Stimulated activated CD4-positive, alpha-beta T cell treated with anti-CD3 and anti-CD28 coated beads, TNF-alpha, amount 100 ng/mL, for 24 hours (primary cell): Measurements from ENCODE around the gene SLC22A23.
A peak's percentile ranks its signal among the peaks of the same experiment; 100 is the strongest.

Experiments used
- DNase-seq, 3 experiments: peaks; one replicate each; pipeline ENCODE4 v3.0.0-alpha.2; 2020; ENCODE audit warnings: low read depth in 3 of 3

Gene SLC22A23

DNA sequence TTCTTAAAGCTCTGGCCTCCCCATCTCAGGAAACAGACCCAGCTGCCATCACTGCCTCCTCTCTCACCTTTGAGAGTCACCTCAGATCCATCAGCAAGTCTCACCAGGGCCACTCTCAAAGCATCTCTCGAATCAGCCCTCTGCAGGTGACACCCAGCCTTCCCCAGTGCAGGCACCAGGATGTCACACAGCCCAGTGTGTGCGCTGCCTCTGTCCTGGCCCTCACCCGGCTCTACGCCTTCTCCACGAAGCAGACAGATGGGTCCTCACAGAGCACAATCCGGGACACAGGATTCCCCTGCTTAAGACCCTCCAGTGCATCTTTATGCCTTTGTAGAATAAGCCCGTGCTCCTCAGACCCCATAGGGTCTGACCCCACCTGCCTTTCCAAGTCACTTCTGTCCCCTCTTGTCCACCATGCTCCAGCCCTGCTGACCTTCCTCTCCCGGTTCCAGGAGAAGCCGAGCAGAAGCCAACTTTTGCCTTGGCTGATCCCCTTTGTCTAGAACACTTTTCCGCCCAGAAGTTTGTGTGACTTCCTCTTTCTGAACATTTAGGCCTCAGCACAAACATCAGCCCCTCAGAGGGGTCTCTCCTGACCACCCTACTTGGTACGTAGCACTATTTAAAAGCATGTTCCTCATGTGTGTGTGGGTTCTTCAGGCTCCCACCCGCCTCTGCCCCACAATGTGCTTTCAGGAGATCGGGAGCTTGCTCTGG, 137.9 kb downstream of the SLC22A23 start:
- no peak for DNase-seq

DNA sequence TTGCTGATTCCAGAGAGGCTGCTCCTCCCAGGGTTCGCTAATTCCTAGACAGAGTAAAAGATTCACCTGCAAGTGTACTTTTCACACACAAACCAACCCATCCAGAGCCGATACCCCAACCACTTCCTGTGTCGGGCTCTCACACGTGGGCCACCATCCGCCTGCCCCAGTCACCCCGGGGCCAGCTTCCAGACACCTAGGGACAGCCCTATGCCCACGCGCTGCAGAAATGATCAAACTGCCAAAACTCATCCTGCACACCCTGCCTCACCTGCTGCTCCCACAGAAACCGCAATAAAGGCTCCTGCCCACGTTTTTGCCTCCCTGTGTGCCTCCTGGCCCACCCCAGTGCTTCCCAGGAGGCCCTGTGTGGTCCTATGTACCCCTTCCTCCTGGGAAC, 138.6 kb downstream of the SLC22A23 start:
- peak in 2 of 3 experiments; percentile 20 to 64 for DNase-seq

DNA sequence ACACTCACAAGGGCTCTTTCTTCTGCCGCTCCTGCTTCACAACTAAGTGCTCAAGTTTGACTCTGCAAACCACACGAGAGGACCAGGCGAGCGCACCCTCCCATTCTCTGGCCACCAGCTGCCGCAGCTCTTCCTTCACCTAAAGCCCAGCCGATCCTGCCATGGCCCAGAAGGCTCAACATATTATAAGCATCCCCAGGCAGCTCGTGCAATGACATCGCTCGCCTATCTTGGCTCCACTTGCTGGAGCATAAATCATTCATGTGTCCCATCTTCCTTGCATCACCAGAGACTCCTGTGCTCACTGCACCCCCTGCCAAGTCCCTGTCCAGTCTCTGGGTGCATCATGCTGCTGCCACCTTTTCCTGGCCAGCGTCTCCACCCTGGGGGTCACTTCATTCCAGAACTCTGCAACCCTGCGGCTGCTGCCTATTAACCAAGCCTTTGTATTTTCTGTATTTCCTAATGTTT, 139.1 kb downstream of the SLC22A23 start:
- no peak for DNase-seq

DNA sequence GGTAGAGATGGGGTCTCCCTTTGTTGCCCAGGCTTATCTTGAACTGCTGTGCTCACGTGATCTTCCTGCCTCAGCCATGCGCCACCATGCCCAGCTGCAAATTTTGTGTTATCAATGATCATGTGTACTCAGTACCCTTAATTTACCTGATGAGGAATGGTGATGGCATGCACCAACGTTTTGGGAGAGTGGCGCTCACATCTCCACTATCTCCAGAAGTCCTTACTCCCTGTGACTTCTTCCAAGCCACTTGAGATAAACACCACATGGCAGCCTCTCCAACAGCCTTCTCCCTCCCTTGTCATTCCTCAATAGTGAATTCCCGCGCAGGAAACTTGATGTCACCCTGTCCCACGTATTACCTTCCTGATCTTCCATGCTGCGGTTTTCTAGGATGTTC, 140.0 kb downstream of the SLC22A23 start:
- DNase-seq = no peak

DNA sequence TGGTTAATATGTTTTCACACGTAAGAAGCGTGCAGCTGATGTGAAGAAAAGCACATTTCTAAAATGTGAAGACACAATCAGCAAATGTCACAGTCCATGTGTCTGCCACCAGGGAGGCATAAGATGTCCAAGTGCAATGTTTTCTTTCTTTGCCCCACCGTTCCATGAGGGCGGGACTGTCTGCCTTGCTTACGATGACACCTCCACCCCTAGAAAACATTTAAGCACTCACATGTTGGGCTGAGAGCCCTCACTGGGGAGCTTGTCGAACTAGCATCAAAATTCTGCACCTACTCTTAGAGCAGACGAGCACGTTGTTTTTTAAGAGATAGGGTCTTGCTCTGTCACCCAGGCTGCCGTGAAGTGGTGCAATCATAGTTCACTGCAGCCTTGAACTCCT, 140.5 kb downstream of the SLC22A23 start:
- DNase-seq = no peak

DNA sequence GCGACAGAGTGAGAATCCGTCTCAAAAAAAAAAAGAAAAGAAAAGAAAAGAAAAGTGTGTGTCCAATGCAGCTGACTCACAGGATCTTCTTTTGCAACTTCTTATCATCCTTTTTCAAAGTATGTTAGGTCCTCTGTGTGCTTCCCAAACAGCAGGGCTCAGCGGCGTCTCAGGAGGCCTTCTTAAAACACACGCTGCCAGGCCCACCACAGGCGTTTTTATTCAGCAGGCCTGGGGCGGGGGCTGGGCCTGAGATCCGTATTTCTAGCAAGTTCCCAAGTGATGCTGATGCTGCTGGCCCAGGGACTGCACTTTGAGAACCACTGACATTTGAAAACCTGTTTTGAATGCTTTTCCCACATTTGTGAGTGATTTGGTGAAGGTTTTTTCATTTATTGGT, 141.0 kb downstream of the SLC22A23 start:
- no peak for DNase-seq

DNA sequence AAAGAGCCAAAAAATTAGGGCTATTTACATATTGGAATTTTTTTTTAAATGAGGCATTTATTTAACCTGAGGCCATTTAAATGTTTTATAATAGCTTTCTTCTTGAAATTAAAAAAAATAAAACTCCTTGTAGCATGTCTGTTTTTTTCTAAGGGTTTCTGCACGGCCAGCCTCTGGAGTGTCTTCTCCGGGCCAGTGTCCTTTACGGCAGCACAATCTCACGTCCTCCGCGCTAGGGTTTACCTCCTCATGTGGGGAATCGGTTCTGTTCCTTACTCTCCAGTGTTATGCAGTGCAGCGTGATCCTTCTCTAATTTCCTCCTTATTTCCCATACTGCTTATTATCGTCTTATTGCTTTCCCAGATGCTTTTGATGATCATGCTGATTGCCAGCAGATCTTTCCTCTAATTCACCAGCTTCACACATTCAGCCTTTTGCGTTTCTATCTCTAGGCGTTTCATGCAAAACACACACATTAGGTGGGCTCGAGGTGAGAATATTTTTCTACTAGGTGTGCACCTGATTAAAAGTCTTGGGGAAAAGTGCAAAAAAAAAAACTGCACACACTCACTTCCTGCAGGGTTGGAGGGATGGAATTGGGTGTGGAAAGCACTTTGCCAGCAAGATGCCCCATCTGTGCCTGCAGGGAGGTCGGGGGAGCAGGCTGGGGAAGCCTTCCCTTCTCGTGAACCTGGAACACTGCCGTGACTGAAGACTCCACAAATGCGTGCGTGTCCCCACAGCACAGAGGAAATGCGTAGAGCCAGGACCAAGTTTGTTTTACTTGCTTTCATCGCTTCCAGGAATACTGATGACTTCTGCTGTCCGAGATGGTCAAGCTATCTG, 142.0 kb downstream of the SLC22A23 start:
- DNase-seq = no peak

DNA sequence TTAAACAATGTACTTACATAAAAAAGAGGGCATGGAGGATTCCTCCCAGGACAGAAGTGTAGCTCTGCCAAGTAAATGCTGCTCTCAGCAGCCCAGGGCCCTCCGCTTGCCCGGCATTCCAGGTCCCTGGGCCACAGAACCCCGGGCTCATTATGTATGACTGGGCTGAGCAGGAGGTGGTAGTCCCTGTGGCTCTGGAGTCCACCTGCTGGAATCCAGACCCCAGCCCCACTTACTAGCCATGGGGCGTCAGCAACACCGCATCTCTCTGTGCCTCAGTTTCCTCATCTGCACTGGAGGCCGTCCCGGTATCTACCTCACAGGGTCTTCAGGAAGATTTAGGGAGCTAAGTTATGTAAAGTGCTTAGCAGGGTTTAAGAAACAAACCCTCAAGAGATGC, 142.7 kb downstream of the SLC22A23 start:
- no peak for DNase-seq

DNA sequence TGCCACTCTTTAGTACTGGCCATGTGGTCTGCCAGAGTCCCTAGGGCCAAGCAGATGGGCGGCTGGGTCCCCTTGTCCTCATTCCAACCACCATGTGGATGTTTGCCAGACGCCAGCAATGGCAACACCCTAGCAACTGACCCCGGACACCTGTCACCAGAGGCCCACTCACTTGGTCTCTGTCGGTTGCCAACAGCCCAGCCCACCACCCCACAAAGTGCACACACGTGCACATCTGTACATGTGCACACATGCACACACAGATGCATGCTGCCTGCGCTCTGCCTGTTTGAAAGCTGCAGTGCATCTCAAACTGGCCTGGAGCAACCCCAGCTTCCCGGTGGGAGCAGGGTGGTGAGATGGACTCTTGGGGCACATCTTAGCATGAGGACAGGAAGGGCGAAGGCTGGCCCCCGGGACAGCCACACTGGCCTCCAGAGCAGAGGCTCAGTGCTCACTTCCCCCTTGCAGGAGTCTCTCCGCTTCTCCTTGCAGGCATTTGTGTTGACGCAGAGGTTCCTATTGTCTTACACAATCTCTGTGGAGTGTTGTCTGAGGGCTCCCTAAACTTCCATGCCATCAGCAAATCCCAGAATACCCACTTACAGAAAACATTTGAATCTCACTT, 144.1 kb downstream of the SLC22A23 start:
- DNase-seq = no peak

DNA sequence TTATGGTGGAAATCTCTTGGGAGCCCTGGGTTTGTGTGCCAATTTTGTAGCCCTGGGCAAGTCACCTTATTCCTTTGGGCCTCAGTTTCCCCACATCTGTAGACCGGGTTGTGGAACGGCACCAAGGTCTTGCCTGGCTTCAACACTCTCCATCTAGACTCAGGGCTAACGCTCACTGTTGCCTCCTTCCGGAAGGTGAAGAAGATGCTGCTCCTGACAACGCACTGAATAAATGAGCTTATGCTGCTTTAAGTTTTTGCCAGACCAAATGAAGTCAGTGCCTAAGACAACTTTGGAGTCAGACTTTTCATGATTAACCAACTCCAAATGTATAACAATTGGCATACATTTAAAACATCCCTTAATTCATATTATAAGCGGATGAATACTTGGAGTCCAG, 145.0 kb downstream of the SLC22A23 start:
- DNase-seq = no peak

DNA sequence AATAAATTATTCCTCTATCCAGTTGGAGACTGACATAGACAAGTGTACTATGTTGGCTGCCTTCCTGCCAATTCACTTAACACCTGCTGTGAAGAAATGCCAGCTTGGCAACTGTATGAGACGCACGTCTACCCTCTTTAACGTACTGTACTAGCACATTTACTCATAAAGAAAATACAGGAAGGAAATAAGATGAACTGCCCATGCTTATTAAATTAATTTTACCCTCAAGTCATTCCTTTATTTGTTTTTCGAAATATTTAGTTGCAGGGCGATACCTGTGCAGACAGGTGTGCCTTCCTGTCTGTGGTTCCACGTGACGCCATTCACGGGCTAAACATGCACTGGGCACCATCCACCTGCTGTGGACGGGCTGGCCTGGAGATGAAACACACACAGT, 146.1 kb downstream of the SLC22A23 start:
- DNase-seq = no peak

DNA sequence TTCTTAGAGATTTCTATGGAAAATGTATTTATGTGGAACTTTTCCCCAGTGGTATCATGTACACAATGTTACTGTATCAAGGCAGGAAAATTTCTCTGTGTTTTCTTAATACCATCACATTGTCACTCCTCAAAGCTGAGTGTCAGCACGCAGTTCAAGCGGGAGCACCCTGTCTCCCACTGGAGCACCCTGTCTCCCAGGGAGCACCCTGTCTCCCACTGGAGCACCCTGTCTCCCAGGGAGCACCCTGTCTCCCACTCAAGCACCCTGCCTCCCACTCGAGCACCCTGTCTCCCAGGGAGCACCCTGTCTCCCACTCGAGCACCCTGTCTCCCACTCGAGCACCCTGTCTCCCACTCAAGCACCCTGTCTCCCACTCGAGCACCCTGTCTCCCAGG, 146.8 kb downstream of the SLC22A23 start:
- DNase-seq = no peak

DNA sequence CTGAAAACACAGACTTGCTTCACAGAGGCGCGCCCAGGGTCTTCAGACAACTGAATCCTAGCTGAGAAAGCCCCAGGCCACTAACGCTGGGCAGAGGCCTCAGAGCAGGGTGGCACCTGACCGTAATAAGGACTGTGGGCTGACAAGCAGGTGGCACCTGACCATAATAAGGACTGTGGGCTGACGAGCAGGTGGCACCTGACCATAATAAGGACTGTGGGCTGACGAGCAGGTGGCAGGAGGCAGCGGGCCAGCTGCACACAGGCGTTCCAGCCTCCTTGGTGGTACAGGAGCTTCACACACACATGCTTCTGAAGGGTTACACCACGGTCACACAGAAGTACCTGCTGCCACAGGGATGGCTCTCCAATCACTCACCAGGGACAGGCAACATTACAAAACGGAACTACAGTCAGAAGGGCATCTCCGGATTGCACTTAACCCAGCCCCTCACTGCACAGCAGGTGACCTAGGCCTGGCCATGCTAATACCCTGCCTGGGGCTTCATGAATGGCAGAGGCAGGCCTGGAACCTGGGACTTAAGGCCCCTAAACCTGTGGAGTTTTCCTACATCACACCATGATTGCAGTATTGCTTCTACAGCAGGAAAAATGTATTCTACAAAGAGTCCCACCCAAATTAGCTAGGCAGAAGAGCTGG, 147.3 kb downstream of the SLC22A23 start:
- no peak for DNase-seq

DNA sequence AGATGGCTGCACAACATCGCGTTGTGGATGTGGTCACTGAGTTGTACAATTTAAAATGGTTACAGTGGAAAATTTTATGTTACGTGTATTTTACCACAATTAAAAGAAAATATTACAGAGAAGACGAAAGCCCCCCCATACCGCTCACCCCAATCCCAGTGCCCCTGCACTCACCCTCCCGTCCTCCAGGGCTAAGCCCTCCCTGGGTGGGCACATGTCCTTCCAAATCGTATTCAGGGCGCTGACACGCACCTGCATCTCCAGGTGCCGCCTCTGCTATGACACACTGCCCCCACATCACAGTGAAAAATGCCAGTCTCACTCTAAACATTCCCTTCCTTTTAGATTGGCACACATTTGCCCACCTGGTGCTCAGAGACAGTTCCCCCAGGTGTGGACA, 148.7 kb downstream of the SLC22A23 start:
- no peak for DNase-seq

DNA sequence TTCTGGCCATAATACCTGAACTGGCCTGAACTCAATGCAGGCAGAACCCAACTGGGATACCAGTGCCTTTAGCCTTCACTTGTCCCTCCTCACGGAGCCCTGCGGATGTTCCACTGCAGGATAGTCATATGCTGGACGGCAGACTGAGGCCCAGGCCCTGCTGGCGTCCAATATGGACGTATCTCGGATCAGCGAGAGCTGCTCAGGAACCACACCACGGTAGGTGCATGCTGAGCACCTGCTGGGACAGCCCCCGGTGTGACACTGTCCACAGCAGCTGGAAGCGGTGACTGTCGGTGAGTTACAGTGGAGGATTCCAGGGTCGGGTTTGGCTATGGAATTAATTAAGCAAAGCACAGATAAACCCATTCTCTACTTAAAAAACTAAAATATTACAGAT, 149.4 kb downstream of the SLC22A23 start:
- DNase-seq = no peak

DNA sequence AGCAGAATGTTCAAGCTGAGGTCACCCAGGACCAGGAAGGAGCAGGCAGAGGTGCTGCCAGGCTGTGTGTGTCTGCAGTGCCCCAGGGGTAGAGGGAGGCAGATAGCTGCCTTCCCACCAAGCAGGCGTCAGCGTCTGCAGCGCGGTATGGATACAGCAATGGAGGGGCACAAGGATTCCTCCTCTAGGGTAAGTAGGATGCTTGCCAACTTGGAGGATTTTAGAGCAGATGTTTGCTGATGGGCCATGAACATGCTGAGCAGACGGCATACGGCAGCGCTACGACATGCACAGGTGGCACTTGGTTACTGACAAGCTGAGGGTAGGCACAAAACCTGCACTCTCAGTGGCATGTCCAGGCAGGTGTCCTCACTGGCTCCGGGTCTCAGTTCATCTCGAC, 150.0 kb downstream of the SLC22A23 start:
- no peak for DNase-seq

DNA sequence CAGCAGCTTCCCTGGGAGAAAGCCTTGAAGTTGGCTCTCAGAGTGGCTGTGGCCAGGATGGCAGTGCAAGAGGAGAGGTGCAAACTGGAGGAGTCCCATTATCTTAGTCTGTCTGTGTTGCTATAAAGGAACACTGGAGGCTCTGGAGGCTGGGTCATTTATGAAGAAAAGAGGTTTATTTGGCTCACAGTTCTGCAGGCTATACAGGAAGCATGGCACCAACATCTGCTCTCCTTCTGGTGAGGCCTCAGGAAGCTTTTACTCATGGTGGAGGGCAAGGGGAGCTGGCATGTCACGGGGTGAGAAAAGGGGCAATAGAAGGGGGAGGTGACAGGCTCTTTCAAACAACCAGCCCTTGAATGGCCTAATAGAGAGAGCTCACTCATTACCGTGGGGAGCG, 151.0 kb downstream of the SLC22A23 start:
- no peak for DNase-seq

DNA sequence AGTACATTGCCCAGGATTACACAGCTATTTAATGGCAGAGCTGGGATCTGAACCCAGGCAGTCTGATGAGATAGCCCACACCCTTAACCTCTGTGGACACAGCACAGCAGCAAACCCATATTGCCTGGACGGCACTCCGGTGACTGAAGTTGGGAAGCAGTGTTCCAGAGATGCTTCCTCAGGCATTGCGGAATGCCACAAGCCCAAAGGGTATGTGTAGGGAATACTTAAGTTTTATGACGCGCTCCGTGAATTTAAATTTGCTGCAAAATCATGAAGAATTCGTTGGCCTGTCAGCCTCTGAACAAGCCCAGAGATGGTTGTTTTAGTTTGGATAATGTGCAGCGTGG, 151.7 kb downstream of the SLC22A23 start:
- no peak for DNase-seq

DNA sequence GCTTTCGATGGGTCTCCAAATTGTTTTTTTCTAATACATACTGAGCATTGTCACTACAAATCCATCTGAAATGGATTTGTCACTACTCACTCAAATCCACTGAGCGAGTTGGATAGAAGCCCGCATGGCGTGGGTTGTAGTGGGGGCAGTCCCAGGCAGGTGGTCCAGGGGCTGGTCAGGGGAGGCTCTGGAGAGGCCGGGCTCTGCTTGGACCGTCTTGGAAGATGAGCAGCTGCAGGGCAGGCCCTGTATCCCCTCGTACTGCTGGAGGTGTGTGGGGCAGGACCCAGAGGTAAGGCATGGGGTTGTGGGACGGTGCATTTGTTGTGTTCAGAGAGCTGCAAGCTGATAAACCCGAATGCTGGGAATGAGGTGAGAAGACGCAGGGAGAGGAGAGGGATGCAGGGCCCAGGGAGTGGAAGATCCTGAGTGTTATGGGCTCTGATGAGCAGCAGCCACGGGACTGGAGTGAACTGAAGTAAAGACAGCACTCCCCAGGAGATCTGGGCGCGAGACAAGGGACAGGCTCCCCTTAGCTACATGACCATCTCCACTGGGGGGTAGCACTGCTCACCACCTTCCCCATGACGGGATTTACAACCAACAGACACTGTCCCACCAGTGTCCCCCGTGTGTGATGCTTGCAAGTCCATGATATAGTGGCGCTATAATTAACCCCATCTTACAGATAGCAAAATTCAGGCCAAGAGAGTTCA, 152.2 kb downstream of the SLC22A23 start:
- DNase-seq = no peak

DNA sequence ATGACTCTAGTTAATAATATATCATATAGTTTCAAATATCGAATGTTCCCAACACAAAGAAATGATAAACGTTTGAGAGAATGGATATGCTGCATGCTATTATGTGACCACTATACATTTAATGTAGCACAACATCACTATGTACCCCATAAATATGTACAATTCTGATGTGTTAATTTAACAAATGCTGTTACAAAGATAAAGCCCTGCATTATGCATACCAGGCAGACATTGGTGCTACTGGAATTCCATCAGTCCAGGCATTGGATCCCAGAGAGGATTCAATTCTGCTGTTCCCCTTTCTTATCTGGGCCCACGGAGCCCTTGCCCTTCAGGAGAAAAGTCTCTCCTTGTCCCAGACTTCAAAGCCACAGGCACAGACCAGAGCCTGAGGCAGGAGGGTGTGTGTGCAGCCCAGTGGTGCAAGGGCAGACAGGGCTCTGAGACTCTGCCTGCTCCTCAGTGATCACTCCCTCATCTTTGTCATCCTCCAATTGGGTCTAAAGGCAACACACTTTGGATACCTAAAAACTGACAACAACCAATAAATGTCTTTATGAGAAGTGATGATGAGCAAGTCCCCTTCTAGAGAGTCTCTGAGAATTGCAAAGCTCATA, 152.9 kb downstream of the SLC22A23 start:
- no peak for DNase-seq

DNA sequence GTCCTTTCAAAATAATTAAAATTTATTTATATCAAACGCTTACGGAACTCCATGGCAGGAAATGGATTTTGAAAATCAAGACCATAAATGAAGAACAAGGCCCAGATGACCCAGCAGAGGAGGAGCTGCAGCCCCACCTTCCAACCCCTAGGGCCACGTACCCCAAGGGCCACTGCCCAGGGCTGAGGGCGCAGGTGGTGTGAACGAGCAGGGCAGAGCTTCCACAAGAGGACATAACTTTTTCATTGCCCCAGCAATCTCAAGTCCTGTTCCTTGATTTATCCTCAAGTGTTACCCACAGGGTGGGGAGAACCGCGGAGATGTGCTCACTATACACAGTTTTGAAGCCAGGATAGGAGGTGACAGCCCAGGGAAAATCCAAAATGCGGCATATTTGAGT, 155.3 kb downstream of the SLC22A23 start:
- DNase-seq = no peak
